Heart left ventricle (tissue), 16 donors: ENCODE results near the gene FRMD8. TPM values are rescaled to one million over a fixed set of nuclear protein-coding genes. Genes with fewer than 3 reads are reported as not detected.

ENCODE experiments used
- ATAC-seq, 4 donors: fragments of 200-7000 bp; cut with Tn5 transposase; one replicate each; pipeline ENCODE4 v1.9.1; 2020 to 2022; ENCODE audit warnings: moderate library complexity in 4 of 4, mild to moderate bottlenecking in 3 of 4, moderate number of reproducible peaks in 1 of 4
- DNase-seq, 5 donors: peaks; one replicate each; pipeline ENCODE4 v3.0.0-alpha.2; 2020
- H3K27ac ChIP-seq, 12 donors: fragments of 200-600 bp; sonication (generic) in 4 of 12; one replicate each; pipeline versions ENCODE4 v1.5.0 to v1.8.0; 2016 to 2022; ENCODE audit warnings: mild to moderate bottlenecking in 2 of 12
- H3K27me3 ChIP-seq, 9 donors: fragments of 200-600 bp; sonication (generic) in 2 of 9; one replicate each; pipeline versions ENCODE4 v1.5.1 to v1.8.0; 2016 to 2022; ENCODE audit warnings: mild to moderate bottlenecking in 3 of 9
- H3K36me3 ChIP-seq, 9 donors: fragments of 200-600 bp; sonication (generic) in 2 of 9; one replicate each; pipeline versions ENCODE4 v1.5.0 to v1.8.0; 2018 to 2022; ENCODE audit warnings: mild to moderate bottlenecking in 2 of 9
- H3K4me1 ChIP-seq, 12 donors: fragments of 200-600 bp; sonication (generic) in 4 of 12; one replicate each; pipeline versions ENCODE4 v1.5.0 to v1.8.0; 2016 to 2022; ENCODE audit warnings: mild to moderate bottlenecking in 3 of 12
- H3K4me3 ChIP-seq, 12 donors: fragments of 200-600 bp; sonication (generic) in 4 of 12; one replicate each; pipeline versions ENCODE4 v1.5.0 to v1.8.0; 2017 to 2022; ENCODE audit warnings: mild to moderate bottlenecking in 9 of 12, moderate library complexity in 4 of 12
- H3K9me3 ChIP-seq, 12 donors: fragments of 200-600 bp; sonication (generic) in 4 of 12; one replicate each; pipeline versions ENCODE4 v1.5.0 to v1.8.0; 2016 to 2022; ENCODE audit warnings: mild to moderate bottlenecking in 1 of 12
- CTCF ChIP-seq, 12 donors: fragments of 200-600 bp; sonication (generic) in 4 of 12; IDR thresholded peaks; one replicate each; pipeline versions ENCODE4 v1.5.0 to v1.8.0; 2018 to 2022; ENCODE audit warnings: antibody characterized with exemption in 12 of 12, mild to moderate bottlenecking in 5 of 12
- POLR2A ChIP-seq, 2 donors: fragments of 450-650 bp; IDR thresholded peaks; one replicate each; pipeline ENCODE4 v1.6.1; 2017; ENCODE audit warnings: antibody characterized with exemption in 2 of 2, mild to moderate bottlenecking in 2 of 2, moderate library complexity in 2 of 2
- WGBS, 4 donors: extraction: QIAGEN DNeasy Blood & Tissue Kit in 2 of 4; methylation state at CpG; one replicate each; pipeline versions ENCODE4 v1.1.5 to v1.1.7; 2013 to 2018; 5-methylcytosine and 5-hydroxymethylcytosine counted together
- intact Hi-C, 10 donors: fragments of 100-400 bp; cut with DNase I; formaldehyde crosslinking; loops; one replicate each; pipeline versions ENCODE4 v1.11.1 to v1.14.2; 2022
- long read RNA-seq, 3 donors: library from polyadenylated mRNA; unstranded; transcript quantifications; one replicate each; pipeline ENCODE4 v2.0.0, GENCODE V29; 2020 to 2021
- polyA plus RNA-seq, 2 donors: library from polyadenylated mRNA; stranded (reverse); fragments of 200-250 nt; gene quantifications; one replicate each; pipeline ENCODE4 v1.2.3, GENCODE V29; 2013
- total RNA-seq, 9 donors: library from RNA; depleted of rRNA in 2 of 9; stranded (reverse); fragments of >200 nt in 2 of 9; fragmentation: NEBNext Ultra II Directional in 3 of 9; extraction: Animal tissue kit (Norgen Biotek cat#: 25700) in 3 of 9; gene quantifications; one replicate each; pipeline versions ENCODE4 v1.1.0 to v1.2.4, GENCODE V29; 2016 to 2023
- donor health status: ischemic (EF 13 %, LVEDD 7.1; RV severe dilation, severe dysfunction).
- donor health status: healthy with polysubstance abuse.
- donor health status: DM: no; HTN: yes; CAD: no.
- donor health status: DM: no; HTN: no; CAD: no.
- donor health status: ischemic (EF 25% LVEDD 6.9; RV normal size, moderate dysfunction).
- donor health status: ischemic (EF 25% LVEDD 5.7; RV mildly dilated, moderate dysfunction).
- donor health status: healthy.
- donor health status: DM: yes; HTN: yes; CAD: no.
- donor health status: ischemic (EF 35%, LVEDD 5.7; RV mildly dilated, moderate dysfunction).
- donor health status: nonischemic (EF 11% LVEDD 7.7; RV severe dilation, severe dysfunction).
- donor health status: DM: yes; HTN: yes; CAD: no.
- donor health status: PGD.
- donor health status: ischemic (EF 29% LVEDD 5.4; RV normal size, mild dysfunction).
- donor health status: nonischemic (EF 23%, LVEDD 6.1; RV moderate dilation, normal function).

Gene FRMD8, protein sequence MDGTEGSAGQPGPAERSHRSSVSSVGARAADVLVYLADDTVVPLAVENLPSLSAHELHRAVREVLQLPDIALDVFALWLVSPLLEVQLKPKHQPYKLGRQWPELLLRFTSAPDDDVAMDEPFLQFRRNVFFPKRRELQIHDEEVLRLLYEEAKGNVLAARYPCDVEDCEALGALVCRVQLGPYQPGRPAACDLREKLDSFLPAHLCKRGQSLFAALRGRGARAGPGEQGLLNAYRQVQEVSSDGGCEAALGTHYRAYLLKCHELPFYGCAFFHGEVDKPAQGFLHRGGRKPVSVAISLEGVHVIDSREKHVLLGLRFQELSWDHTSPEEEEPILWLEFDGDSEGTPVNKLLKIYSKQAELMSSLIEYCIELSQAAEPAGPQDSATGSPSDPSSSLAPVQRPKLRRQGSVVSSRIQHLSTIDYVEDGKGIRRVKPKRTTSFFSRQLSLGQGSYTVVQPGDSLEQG
- 10 to 100 TPM in 7 of 9 donors, 1 to 10 TPM in 2; 6.1 to 24.1 (median 11.3) TPM for total RNA-seq
- polyA plus RNA-seq: 10 to 100 TPM in 1 of 2 donors, 1 to 10 TPM in 1; 8.0 to 16.3 TPM
- long read RNA-seq, donor 1, transcript FRMD8-201 (11 exons, 3,723 nt): major isoform, 16 of 26 reads
- long read RNA-seq, donor 1, partial matches to known transcripts: 9 of 26 reads
- long read RNA-seq, donor 1, other reads (novel, unspliced or antisense): 0 of 26 reads
- long read RNA-seq, donor 2, transcript FRMD8-201 (11 exons, 3,723 nt): major isoform, 40 of 64 reads
- long read RNA-seq, donor 2, partial matches to known transcripts: 16 of 64 reads
- long read RNA-seq, donor 2, other reads (novel, unspliced or antisense): 3 of 64 reads
- long read RNA-seq, donor 3, transcript FRMD8-201 (11 exons, 3,723 nt): major isoform, 15 of 27 reads
- long read RNA-seq, donor 3, partial matches to known transcripts: 8 of 27 reads
- long read RNA-seq, donor 3, other reads (novel, unspliced or antisense): 0 of 27 reads

GRCh38 chr11:65386307-65387140 is at the start of gene FRMD8:
TSS of gene FRMD8 (plus strand) at chr11:65386637. CDS start at chr11:65387037, 400 bp downstream.
- Histone ChIP-seq H3K36me3 (peaks cover 0 to 10% (median 0%) of the 10 kb centered on the region in 9 donors), H3K27me3 (no peaks in the 10 kb centered on the region), H3K9me3 (no peaks in the 10 kb centered on the region), H3K4me3 (peak within 1 kb of the TSS; percentile 72 to 96 (median 83)), H3K27ac (peak within 1 kb of the TSS; percentile 89 to 99 (median 96)), H3K4me1 (peaks cover 29 to 91% (median 67%) of the 10 kb centered on the region in 12 donors)
- intact Hi-C loops: no loop called here
- TF ChIP-seq CTCF (IDR thresholded peaks at IDR 0.05) (no peak), POLR2A (IDR thresholded peaks at IDR 0.05) (peak; percentile 35 to 97)
- peak; percentile 94 to 97 (median 95) for DNase-seq
- ATAC-seq: peak; percentile 36 to 79 (median 64)
- WGBS, 4 donors: 1 to 3% (median 2%) methylated on average over 11 to 76 of the region's 76 CpGs

DNA sequence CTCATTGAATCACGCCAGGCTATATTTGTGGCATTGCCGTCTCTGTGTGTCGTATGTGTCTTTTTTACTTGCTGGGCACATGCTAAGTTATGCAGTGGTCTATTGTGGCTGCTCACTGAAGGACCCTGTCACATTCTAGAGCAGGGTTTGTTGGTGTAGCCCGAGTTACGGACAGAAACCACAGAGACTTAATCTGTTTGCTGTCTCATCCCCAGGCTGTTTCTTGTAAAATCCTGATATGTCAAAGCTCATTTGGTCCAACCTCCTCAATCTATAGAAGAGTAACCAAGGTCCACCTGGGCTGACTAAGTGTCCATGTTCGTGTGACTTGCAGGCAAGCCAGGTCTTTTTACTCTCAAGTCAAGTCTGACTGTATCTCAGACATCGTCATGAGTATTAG is 47.8 kb upstream of the FRMD8 start:
- H3K36me3 ChIP-seq: peaks cover 0 to 66% (median 49%) of the 10 kb centered on the region in 9 donors
- peaks cover 0 to 68% (median 26%) of the 10 kb centered on the region in 12 donors for H3K4me1 ChIP-seq
- TF ChIP-seq CTCF (IDR thresholded peaks at IDR 0.05) (no peak), POLR2A (IDR thresholded peaks at IDR 0.05) (no peak)
- H3K27ac ChIP-seq: no peak overlapping the region
- H3K27me3 ChIP-seq: no peaks in the 10 kb centered on the region
- ATAC-seq (no peak), DNase-seq (no peak)
- intact Hi-C loops: loop anchor here in 1 of 10 donors (10.0 kb wide), 1 partner anchor 224 kb away; the partner anchor contains the start of genes TM7SF2 and ZNHIT2
- 70 to 81% (median 77%) methylated on average over 7 of the region's 7 CpGs for WGBS, 4 donors
- no peak overlapping the region for H3K4me3 ChIP-seq
- H3K9me3 ChIP-seq: no peaks in the 10 kb centered on the region

- no peak for ATAC-seq
These were observed 46.2 kb upstream of the FRMD8 start for GRCh38 chr11:65340226-65340625.

More at GRCh38 chr11:65340226-65340625, 46.2 kb upstream of the FRMD8 start:
- Histone ChIP-seq H3K27me3 (no peaks in the 10 kb centered on the region), H3K36me3 (peaks cover 0 to 82% (median 65%) of the 10 kb centered on the region in 9 donors), H3K9me3 (no peaks in the 10 kb centered on the region), H3K4me3 (no peak overlapping the region), H3K4me1 (peaks cover 0 to 57% (median 17%) of the 10 kb centered on the region in 12 donors), H3K27ac (no peak overlapping the region)
- 91 to 94% (median 92%) methylated on average over 11 of the region's 11 CpGs for WGBS, 4 donors
- no peak for DNase-seq
- intact Hi-C loops: no loop called here
- TF ChIP-seq POLR2A (IDR thresholded peaks at IDR 0.05) (no peak), CTCF (IDR thresholded peaks at IDR 0.05) (no peak)
